Adrenal gland (tissue), 12 donors: ENCODE data around the gene NIPAL3. TPM values are rescaled to one million over a fixed set of nuclear protein-coding genes. Genes with fewer than 3 reads are reported as not detected.

Experiments used
- DNase-seq, 7 donors: peaks; one replicate each; pipeline ENCODE4 v3.0.0-alpha.2; 2019 to 2020
- H3K27ac ChIP-seq, 5 donors: fragments of 200-600 bp; sonication (generic) in 4 of 5; 1 replicate in 3 of 5; 2 replicates in 2 of 5; pipeline versions ENCODE4 v1.5.1 to v1.8.0; 2016 to 2020; ENCODE audit warnings: mild to moderate bottlenecking in 1 of 5
- H3K27me3 ChIP-seq: fragments of 200-600 bp; 2 replicates; pipeline ENCODE4 v1.8.0; 2021
- H3K36me3 ChIP-seq, 2 donors: fragments of 200-600 bp; replicated peaks in 1 of 2; 1 replicate in 1 of 2; 2 replicates in 1 of 2; pipeline versions ENCODE4 v1.5.1 to v1.8.0; 2018 to 2022
- H3K4me1 ChIP-seq, 2 donors: fragments of 200-600 bp; replicated peaks in 1 of 2; 1 replicate in 1 of 2; 2 replicates in 1 of 2; pipeline versions ENCODE4 v1.5.1 to v1.8.0; 2018 to 2021
- H3K4me3 ChIP-seq, 4 donors: fragments of 200-600 bp; sonication (generic) in 3 of 4; one replicate each; pipeline ENCODE4 v1.5.1; 2016 to 2018
- H3K9me3 ChIP-seq, 3 donors: fragments of 200-600 bp; sonication (generic) in 1 of 3; replicated peaks in 1 of 3; 1 replicate in 2 of 3; 2 replicates in 1 of 3; pipeline versions ENCODE4 v1.5.1 to v1.8.0; 2016 to 2021
- POLR2A ChIP-seq, 2 donors: fragments of 450-650 bp; IDR thresholded peaks; one replicate each; pipeline ENCODE4 v1.6.1; 2017; ENCODE audit warnings: antibody characterized with exemption in 2 of 2, mild to moderate bottlenecking in 2 of 2, moderate library complexity in 1 of 2
- WGBS, 4 donors: extraction: QIAGEN DNeasy Blood & Tissue Kit in 2 of 4; methylation state at CpG; one replicate each; pipeline versions ENCODE4 v1.1.5 to v1.1.7; 2013 to 2017; 5-methylcytosine and 5-hydroxymethylcytosine counted together
- intact Hi-C, 2 donors: fragments of 100-400 bp; cut with DNase I; formaldehyde crosslinking; loops; one replicate each; pipeline versions ENCODE4 v1.14.1 to v1.15.0; 2022 to 2023
- polyA plus RNA-seq, 3 donors: library from polyadenylated mRNA; stranded (reverse); fragments of 200-250 nt in 2 of 3; fragments of 350-450 nt in 1 of 3; fragmentation: Illumina TruSeq in 1 of 3; extraction: RNeasy Lipid Tissue Mini Kit (QIAGEN cat#74804) in 1 of 3; gene quantifications; one replicate each; pipeline ENCODE4 v1.2.3, GENCODE V29; 2013 to 2014
- total RNA-seq, 9 donors: library from RNA; depleted of rRNA in 4 of 9; stranded (reverse); fragments of >200 nt in 4 of 9; fragments of 120-200 nt in 1 of 9; fragmentation: NEBNext Ultra II Directional in 1 of 9; extraction: Animal tissue kit (Norgen Biotek cat#: 25700) in 1 of 9; gene quantifications; one replicate each; pipeline versions ENCODE4 v1.1.0 to v1.2.4, GENCODE V29; 2013 to 2023
- TF ChIP-seq, protein P1 (sequence below), 6 experiments: fragments of 450-650 bp in 4 of 6; fragments of 200-600 bp in 2 of 6; sonication (generic) in 1 of 6; IDR thresholded peaks; 1 replicate in 5 of 6; 2 replicates in 1 of 6; pipeline versions ENCODE4 v1.5.1 to v1.8.0; 2016 to 2021; ENCODE audit warnings: antibody characterized with exemption in 6 of 6, mild to moderate bottlenecking in 2 of 6, moderate library complexity in 1 of 6
- donor health status: healthy with polysubstance abuse.
- donor health status: Bipolar disorder and iron deficiency.
- donor health status: DM: yes; HTN: yes; CAD: no.
- donor health status: DM: no; HTN: no; CAD: no.
- donor health status: DM: no; HTN: no; CAD: no.
- donor health status: DM: yes; HTN: yes; CAD: no.

Gene NIPAL3
- total and polyA plus RNA-seq, 12 donors, result 5.6 to 88.4 (median 28.0) TPM

DNA sequence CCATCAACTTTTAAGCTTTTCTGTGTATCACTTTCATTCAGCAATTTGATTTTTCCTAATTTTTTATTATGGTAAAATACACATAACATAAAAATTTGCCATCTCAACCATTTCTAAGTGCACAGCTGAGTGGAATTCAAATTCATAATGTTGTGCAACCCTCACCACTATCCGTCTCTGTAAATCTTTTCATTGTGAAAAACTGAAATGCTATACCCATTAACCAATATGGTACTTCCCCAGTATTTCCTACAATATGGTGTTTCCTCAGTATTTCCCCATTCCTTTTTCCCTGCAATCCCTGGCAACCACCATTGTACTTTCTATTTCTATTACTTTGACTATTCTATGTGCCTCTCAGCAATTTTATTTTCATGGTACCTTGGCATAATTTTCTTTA lies 8.8 kb upstream of the NIPAL3 start:
- DNase-seq, result no peak
- Histone ChIP-seq H3K27ac (no peak overlapping the region), H3K9me3 (no peaks in the 10 kb centered on the region), H3K27me3 (no peaks in the 10 kb centered on the region), H3K36me3 (no peaks in the 10 kb centered on the region), H3K4me1 (no peaks in the 10 kb centered on the region), H3K4me3 (no peak overlapping the region)
- 84 to 94% (median 88%) methylated on average over 1 of the region's 1 CpG for WGBS, 4 donors
- intact Hi-C loops, result no loop called here
- TF ChIP-seq POLR2A (IDR thresholded peaks at IDR 0.05), result no peak
- TF ChIP-seq, protein P1, sequence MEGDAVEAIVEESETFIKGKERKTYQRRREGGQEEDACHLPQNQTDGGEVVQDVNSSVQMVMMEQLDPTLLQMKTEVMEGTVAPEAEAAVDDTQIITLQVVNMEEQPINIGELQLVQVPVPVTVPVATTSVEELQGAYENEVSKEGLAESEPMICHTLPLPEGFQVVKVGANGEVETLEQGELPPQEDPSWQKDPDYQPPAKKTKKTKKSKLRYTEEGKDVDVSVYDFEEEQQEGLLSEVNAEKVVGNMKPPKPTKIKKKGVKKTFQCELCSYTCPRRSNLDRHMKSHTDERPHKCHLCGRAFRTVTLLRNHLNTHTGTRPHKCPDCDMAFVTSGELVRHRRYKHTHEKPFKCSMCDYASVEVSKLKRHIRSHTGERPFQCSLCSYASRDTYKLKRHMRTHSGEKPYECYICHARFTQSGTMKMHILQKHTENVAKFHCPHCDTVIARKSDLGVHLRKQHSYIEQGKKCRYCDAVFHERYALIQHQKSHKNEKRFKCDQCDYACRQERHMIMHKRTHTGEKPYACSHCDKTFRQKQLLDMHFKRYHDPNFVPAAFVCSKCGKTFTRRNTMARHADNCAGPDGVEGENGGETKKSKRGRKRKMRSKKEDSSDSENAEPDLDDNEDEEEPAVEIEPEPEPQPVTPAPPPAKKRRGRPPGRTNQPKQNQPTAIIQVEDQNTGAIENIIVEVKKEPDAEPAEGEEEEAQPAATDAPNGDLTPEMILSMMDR (IDR thresholded peaks at IDR 0.05), result no peak

DNA sequence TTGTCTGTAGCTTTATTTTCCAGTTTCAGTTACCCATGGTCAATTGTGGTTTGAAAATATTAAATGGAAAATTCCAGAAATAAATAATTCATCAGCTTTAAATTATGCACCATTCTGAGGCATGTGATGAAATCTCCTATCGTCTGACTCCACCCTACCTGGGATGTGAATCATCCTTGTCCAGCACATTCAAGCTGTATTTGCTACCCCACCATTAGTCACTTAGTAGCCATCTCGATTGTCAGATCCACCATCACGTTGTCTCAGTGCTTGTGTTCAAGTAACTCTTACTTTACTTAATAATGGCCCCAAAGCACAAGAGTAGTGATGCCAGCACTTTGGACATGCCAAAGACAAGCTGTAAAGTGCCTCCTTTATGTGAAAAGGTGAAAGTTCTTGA lies 6.1 kb upstream of the NIPAL3 start:
- Histone ChIP-seq H3K4me3 (no peak overlapping the region), H3K4me1 (peaks cover 0 to 5% of the 10 kb centered on the region in 2 donors), H3K36me3 (no peaks in the 10 kb centered on the region), H3K27ac (no peak overlapping the region), H3K27me3 (no peaks in the 10 kb centered on the region), H3K9me3 (no peaks in the 10 kb centered on the region)
- intact Hi-C loops, result no loop called here
- no peak for DNase-seq
- 42 to 59% (median 55%) methylated on average over 3 of the region's 3 CpGs for WGBS, 4 donors
- no peak for TF ChIP-seq POLR2A (IDR thresholded peaks at IDR 0.05)
- TF ChIP-seq, protein P1 (IDR thresholded peaks at IDR 0.05), result no peak

DNA sequence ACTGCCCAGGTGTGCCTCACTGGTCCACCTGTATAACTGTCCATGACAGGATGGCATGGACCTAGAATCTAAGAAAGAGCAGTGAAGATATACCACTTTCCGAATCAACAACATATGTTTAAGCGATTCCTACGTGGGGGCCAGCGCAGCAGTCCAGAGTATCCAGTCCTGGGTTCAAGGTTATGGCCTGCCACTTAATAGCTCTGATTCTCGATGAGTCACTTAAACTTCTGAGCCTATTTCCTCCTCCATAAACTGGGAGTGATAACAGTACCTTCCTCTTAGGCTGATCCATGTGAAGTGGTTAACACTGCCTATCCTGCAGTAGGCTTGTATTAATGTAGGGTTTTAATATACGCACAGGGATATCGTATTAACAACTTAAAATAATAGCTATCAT lies 4.9 kb upstream of the NIPAL3 start:
- H3K9me3 ChIP-seq, result no peaks in the 10 kb centered on the region
- H3K27me3 ChIP-seq, result no peaks in the 10 kb centered on the region
- no peak overlapping the region for H3K27ac ChIP-seq
- intact Hi-C loops, result no loop called here
- no peak for TF ChIP-seq POLR2A (IDR thresholded peaks at IDR 0.05)
- TF ChIP-seq, protein P1 (IDR thresholded peaks at IDR 0.05), result no peak
- peaks cover 0 to 5% of the 10 kb centered on the region in 2 donors for H3K4me1 ChIP-seq
- 83 to 90% (median 86%) methylated on average over 6 to 7 of the region's 7 CpGs for WGBS, 4 donors
- no peak for DNase-seq
- no peak overlapping the region for H3K4me3 ChIP-seq
- H3K36me3 ChIP-seq, result no peaks in the 10 kb centered on the region

DNA sequence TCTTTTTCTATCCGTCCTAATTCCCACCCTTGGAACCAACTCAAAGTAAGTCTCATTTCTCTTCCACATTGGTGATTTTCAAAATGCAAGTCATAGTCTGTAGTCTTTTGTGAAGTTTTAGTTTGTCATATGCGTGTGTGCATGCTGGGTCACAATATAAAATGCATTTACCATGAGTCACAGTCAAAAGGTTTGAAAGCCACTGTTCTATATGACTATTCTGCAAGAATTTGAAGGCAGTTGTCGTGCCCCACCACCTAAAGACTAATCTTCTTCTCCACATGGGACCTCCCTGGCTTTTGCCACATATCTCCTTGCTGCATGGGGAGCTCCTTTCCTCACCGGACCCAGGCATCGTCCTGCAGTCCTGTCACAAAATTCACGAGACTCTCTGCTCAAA lies 3.6 kb upstream of the NIPAL3 start:
- no peaks in the 10 kb centered on the region for H3K27me3 ChIP-seq
- intact Hi-C loops, result no loop called here
- TF ChIP-seq POLR2A (IDR thresholded peaks at IDR 0.05), result no peak
- TF ChIP-seq, protein P1 (IDR thresholded peaks at IDR 0.05), result no peak
- no peaks in the 10 kb centered on the region for H3K36me3 ChIP-seq
- H3K27ac ChIP-seq, result no peak overlapping the region
- H3K4me3 ChIP-seq, result no peak overlapping the region
- H3K4me1 ChIP-seq, result peaks cover 6 to 14% of the 10 kb centered on the region in 2 donors
- WGBS, 4 donors, result 83 to 87% (median 86%) methylated on average over 6 of the region's 6 CpGs
- no peaks in the 10 kb centered on the region for H3K9me3 ChIP-seq
- DNase-seq, result no peak
